B cell (primary cell): Measurements from ENCODE around the gene NFATC1. TPM values are rescaled to one million over a fixed set of nuclear protein-coding genes. Genes with fewer than 3 reads are reported as not detected.

Experiments
- ATAC-seq: fragments of 200-7000 bp; cut with Tn5 transposase; one replicate; pipeline ENCODE4 v1.10.0; 2021; ENCODE audit warnings: low read depth, mild to moderate bottlenecking, moderate number of reproducible peaks, moderate library complexity
- CTCF ChIA-PET: fragments of 350-600 bp; sonication (Branson Sonifier 250); formaldehyde crosslinking; loops from one replicate; lab custom pipeline; 2021; ENCODE audit warnings: antibody characterized with exemption, inconsistent platforms; lab: Charles Lee
- POLR2A ChIA-PET: fragments of 350-600 bp; sonication (Branson Sonifier 250); formaldehyde crosslinking; loops from one replicate; lab custom pipeline; 2021; ENCODE audit warnings: antibody characterized with exemption; lab: Charles Lee
- DNase-seq: peaks from one replicate; pipeline ENCODE4 v3.0.0; 2013
- H2AFZ ChIP-seq: 2 replicates; pipeline ENCODE4 v1.6.1; 2012; ENCODE audit warnings: mild to moderate bottlenecking, low read depth, low read length; ENCODE audit not compliant: insufficient read depth, poor library complexity, severe bottlenecking
- H3K27ac ChIP-seq, 2 donors: 1 replicate in 1 of 2; 2 replicates in 1 of 2; pipeline ENCODE4 v1.5.1; 2012 to 2013; ENCODE audit warnings: low read length in 2 of 2, mild to moderate bottlenecking in 2 of 2, moderate library complexity in 1 of 2
- H3K27me3 ChIP-seq, 4 experiments: fragments of 200-600 bp in 1 of 4; sonication (generic) in 1 of 4; replicated peaks in 1 of 4; 1 replicate in 2 of 4; 2 replicates in 2 of 4; pipeline versions ENCODE4 v1.6.1 to v1.7.0; 2013 to 2016; ENCODE audit warnings: low read length in 3 of 4, mild to moderate bottlenecking in 2 of 4, mixed read lengths in 1 of 4, moderate library complexity in 1 of 4; ENCODE audit not compliant: insufficient read depth in 4 of 4, control insufficient read depth in 3 of 4; ENCODE audit errors: control extremely low read depth in 1 of 4
- H3K36me3 ChIP-seq, 2 experiments: replicated peaks in 1 of 2; 1 replicate in 1 of 2; 2 replicates in 1 of 2; pipeline versions ENCODE4 v1.6.1 to v1.7.1; 2013; ENCODE audit warnings: low read length in 1 of 2; ENCODE audit not compliant: insufficient read depth in 2 of 2, control insufficient read depth in 1 of 2; ENCODE audit errors: control extremely low read depth in 1 of 2, extremely low read depth in 1 of 2
- H3K4me1 ChIP-seq, 2 donors: fragments of 200-600 bp in 1 of 2; sonication (generic) in 1 of 2; 1 replicate in 1 of 2; 2 replicates in 1 of 2; pipeline versions ENCODE4 v1.5.1 to v1.6.1; 2013 to 2017; ENCODE audit warnings: low read length in 2 of 2; ENCODE audit not compliant: control insufficient read depth in 2 of 2, insufficient read depth in 2 of 2
- H3K4me2 ChIP-seq: replicated peaks from 2 replicates; pipeline ENCODE3; 2012; ENCODE audit warnings: mild to moderate bottlenecking, low read depth, low read length; ENCODE audit not compliant: poor library complexity, severe bottlenecking
- H3K4me3 ChIP-seq, 5 experiments: fragments of 200-600 bp in 1 of 5; sonication (generic) in 1 of 5; 1 replicate in 3 of 5; 2 replicates in 2 of 5; pipeline versions ENCODE4 v1.5.1 to v1.7.0; 2011 to 2016; ENCODE audit warnings: low read length in 4 of 5, mild to moderate bottlenecking in 4 of 5, low read depth in 2 of 5, control low read depth in 1 of 5, moderate library complexity in 1 of 5; ENCODE audit not compliant: insufficient read depth in 1 of 5; ENCODE audit errors: control extremely low read depth in 1 of 5, extremely low read depth in 1 of 5
- H3K79me2 ChIP-seq: fragments of 200-600 bp; sonication (generic); one replicate; pipeline ENCODE4 v1.6.0; 2016; ENCODE audit warnings: low read length; ENCODE audit not compliant: control insufficient read depth, insufficient read depth
- H3K9ac ChIP-seq: fragments of 200-600 bp; sonication (generic); 2 replicates; pipeline ENCODE4 v1.6.1; 2017; ENCODE audit warnings: mild to moderate bottlenecking, low read length, moderate library complexity
- H3K9me3 ChIP-seq, 3 donors: one replicate each; pipeline versions ENCODE4 v1.6.1 to v1.7.1; 2013; ENCODE audit warnings: low read length in 2 of 3; ENCODE audit not compliant: control insufficient read depth in 2 of 3, insufficient read depth in 1 of 3; ENCODE audit errors: control extremely low read depth in 1 of 3
- H4K20me1 ChIP-seq: 2 replicates; pipeline ENCODE4 v1.6.0; 2012; ENCODE audit warnings: mild to moderate bottlenecking, low read length; ENCODE audit not compliant: insufficient read depth, control insufficient read depth, poor library complexity, severe bottlenecking
- H3K27ac Mint-ChIP-seq: one replicate; pipeline ENCODE4 v1.8.0; 2021; ENCODE audit warnings: mixed read lengths
- H3K27me3 Mint-ChIP-seq: one replicate; pipeline ENCODE4 v1.8.0; 2021; ENCODE audit warnings: mixed read lengths
- H3K4me1 Mint-ChIP-seq: one replicate; pipeline ENCODE4 v1.8.0; 2021; ENCODE audit warnings: mixed read lengths
- H3K4me3 Mint-ChIP-seq: one replicate; pipeline ENCODE4 v1.8.0; 2021; ENCODE audit warnings: mixed read lengths
- H3K9me3 Mint-ChIP-seq: one replicate; pipeline ENCODE4 v1.8.0; 2022; ENCODE audit warnings: mixed read lengths; ENCODE audit not compliant: insufficient read depth
- EZH2 ChIP-seq: IDR thresholded peaks from 2 replicates; pipeline ENCODE4 v1.6.1; 2012; ENCODE audit warnings: borderline replicate concordance, low read depth, mild to moderate bottlenecking, moderate library complexity, low read length; ENCODE audit not compliant: insufficient read depth, poor library complexity, severe bottlenecking
- WGBS: methylation state at CpG from one replicate; pipeline ENCODE4 v1.1.5; 2013; ENCODE audit warnings: missing lambda C conversion rate; ENCODE audit not compliant: insufficient coverage; 5-methylcytosine and 5-hydroxymethylcytosine counted together
- intact Hi-C: fragments of 100-400 bp; cut with micrococcal nuclease; formaldehyde crosslinking; loops from one replicate; pipeline ENCODE4 v1.10.0; 2022
- polyA plus RNA-seq: library from polyadenylated mRNA; depleted of rRNA; stranded (reverse); fragments of >200 nt; gene quantifications from 2 replicates; pipeline ENCODE4 v1.2.3, GENCODE V29; 2012
- total RNA-seq, 2 donors: library from RNA; stranded (reverse); fragments of 120-200 nt in 1 of 2; gene quantifications; 1 replicate in 1 of 2; 2 replicates in 1 of 2; pipeline versions ENCODE4 v1.2.3 to v1.2.4, GENCODE V29; 2013 to 2022
- TF ChIP-seq, protein P1 (sequence below): fragments of 200-600 bp; IDR thresholded peaks from one replicate; pipeline ENCODE4 v1.8.0; 2022; ENCODE audit warnings: antibody characterized with exemption, mild to moderate bottlenecking

NFATC1 gene
- total and polyA plus RNA-seq, 2 donors (not counting 1 experiment from before 2014, with no cell fraction given), result 32.2 to 108 TPM

DNA sequence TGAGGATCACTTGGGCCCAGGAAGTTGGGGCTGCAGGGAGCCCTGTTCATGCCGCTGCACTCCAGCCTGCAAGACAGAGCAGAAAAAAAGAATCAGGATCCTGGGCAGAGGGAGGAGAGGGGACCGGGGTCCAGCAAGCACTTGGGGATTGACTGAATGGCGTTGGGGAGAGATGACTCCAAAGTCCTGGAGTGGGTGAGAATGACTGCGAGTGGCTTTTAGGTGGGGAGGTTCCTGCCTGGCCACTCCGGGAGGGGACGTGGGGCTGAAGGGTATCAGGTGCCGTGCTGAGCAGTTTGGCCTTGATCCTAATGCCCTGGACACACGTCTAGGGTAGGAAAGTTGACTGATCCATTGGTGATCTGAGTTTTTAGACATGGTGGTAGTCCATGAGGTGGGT lies 3.5 kb upstream of the NFATC1 start:
- Mint-ChIP-seq H3K4me1 (peaks cover 28% of the 10 kb centered on the region), H3K9me3 (no peaks in the 10 kb centered on the region), H3K27me3 (peaks cover 4% of the 10 kb centered on the region), H3K27ac (peak overlapping the region; percentile 61), H3K4me3 (peak overlapping the region; percentile 56)
- peaks cover 9% of the 10 kb centered on the region for H3K79me2 ChIP-seq
- H3K36me3 ChIP-seq, result no peaks in the 10 kb centered on the region
- DNase-seq, result no peak
- H3K9me3 ChIP-seq, result no peaks in the 10 kb centered on the region
- POLR2A ChIA-PET, result interaction anchor here (0.7 to 1.0 kb wide), 4 partner anchors 117 to 756 kb away, joined by 3 to 8 read pairs (median 5); no protein-coding TSS in a partner anchor
- peaks cover 0 to 3% (median 0%) of the 10 kb centered on the region in 4 experiments for H3K27me3 ChIP-seq
- WGBS, result 97% methylated on average over 8 of the region's 8 CpGs
- CTCF ChIA-PET, result interaction anchor here (0.7 to 5.7 kb wide), 8 partner anchors 8 to 643 kb away, joined by 3 to 55 read pairs (median 6); no protein-coding TSS in a partner anchor
- H3K9ac ChIP-seq, result no peak overlapping the region
- TF ChIP-seq, protein P1, sequence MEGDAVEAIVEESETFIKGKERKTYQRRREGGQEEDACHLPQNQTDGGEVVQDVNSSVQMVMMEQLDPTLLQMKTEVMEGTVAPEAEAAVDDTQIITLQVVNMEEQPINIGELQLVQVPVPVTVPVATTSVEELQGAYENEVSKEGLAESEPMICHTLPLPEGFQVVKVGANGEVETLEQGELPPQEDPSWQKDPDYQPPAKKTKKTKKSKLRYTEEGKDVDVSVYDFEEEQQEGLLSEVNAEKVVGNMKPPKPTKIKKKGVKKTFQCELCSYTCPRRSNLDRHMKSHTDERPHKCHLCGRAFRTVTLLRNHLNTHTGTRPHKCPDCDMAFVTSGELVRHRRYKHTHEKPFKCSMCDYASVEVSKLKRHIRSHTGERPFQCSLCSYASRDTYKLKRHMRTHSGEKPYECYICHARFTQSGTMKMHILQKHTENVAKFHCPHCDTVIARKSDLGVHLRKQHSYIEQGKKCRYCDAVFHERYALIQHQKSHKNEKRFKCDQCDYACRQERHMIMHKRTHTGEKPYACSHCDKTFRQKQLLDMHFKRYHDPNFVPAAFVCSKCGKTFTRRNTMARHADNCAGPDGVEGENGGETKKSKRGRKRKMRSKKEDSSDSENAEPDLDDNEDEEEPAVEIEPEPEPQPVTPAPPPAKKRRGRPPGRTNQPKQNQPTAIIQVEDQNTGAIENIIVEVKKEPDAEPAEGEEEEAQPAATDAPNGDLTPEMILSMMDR, result no peak
- no peak for TF ChIP-seq EZH2
- no peak overlapping the region for H3K4me2 ChIP-seq
- H2AFZ ChIP-seq, result no peak overlapping the region
- no peak for ATAC-seq
- H3K4me3 ChIP-seq, result no peak overlapping the region
- intact Hi-C loops, result loop anchor here (5.0 kb wide), 2 partner anchors 45 to 75 kb away; no protein-coding TSS in a partner anchor
- peaks cover 24 to 29% of the 10 kb centered on the region in 2 donors for H3K4me1 ChIP-seq
- peak overlapping the region in 1 of 2 donors; percentile 66 for H3K27ac ChIP-seq
- peaks cover 7% of the 10 kb centered on the region for H4K20me1 ChIP-seq

DNA sequence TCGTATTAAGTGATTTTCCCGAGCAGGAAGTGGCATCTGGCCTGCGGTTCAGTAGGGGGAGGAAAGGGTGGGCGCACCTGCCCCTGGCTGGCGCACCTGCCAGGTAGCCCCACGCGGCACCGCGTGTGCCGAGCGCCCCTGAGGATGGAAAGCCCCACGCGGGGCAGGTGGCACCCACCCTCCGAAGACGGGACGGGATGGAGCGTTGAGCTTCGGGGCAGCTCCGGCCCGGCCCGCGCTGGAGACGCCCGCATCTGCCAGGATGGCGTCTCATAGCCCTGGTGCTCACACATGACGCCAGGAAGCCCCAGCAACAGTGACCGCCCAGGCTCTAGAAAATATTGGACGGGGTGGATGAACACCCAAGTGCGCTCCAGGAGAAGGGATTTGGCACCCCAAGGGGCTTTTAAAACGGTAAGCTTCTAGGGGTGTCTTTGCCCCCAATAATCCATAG lies 2.5 kb upstream of the NFATC1 start:
- Histone ChIP-seq H3K27ac (peak overlapping the region; percentile 49 to 66), H3K9me3 (no peaks in the 10 kb centered on the region), H3K36me3 (no peaks in the 10 kb centered on the region), H3K79me2 (peaks cover 19% of the 10 kb centered on the region), H3K9ac (peak overlapping the region; percentile 69), H3K4me3 (peak overlapping the region in 4 of 5 experiments; percentile 42 to 78 (median 60)), H3K4me1 (peaks cover 34 to 39% of the 10 kb centered on the region in 2 donors), H3K4me2 (peak overlapping the region; percentile 99), H4K20me1 (peaks cover 16% of the 10 kb centered on the region), H3K27me3 (peaks cover 0 to 3% (median 0%) of the 10 kb centered on the region in 4 experiments), H2AFZ (peak overlapping the region; percentile 68)
- H3K27me3 Mint-ChIP-seq, result peaks cover 4% of the 10 kb centered on the region
- peak overlapping the region; percentile 85 for H3K4me3 Mint-ChIP-seq
- WGBS, result under 1% methylated on average over 29 of the region's 30 CpGs
- H3K4me1 Mint-ChIP-seq, result peaks cover 30% of the 10 kb centered on the region
- intact Hi-C loops, result loop anchor here (5.0 kb wide), 2 partner anchors 44 to 74 kb away; no protein-coding TSS in a partner anchor
- POLR2A ChIA-PET, result interaction anchor here (0.7 to 2.3 kb wide), 4 partner anchors 10 to 130 kb away, joined by 3 to 5 read pairs (median 4); no protein-coding TSS in a partner anchor
- peak overlapping the region; percentile 79 for H3K27ac Mint-ChIP-seq
- ATAC-seq, result peak; percentile 13
- peak; percentile 72 for DNase-seq
- CTCF ChIA-PET, result interaction anchor here (0.8 to 5.7 kb wide), 8 partner anchors 12 to 252 kb away, joined by 3 to 55 read pairs (median 4); no protein-coding TSS in a partner anchor
- TF ChIP-seq, protein P1, result no peak
- TF ChIP-seq EZH2, result no peak
- H3K9me3 Mint-ChIP-seq, result no peaks in the 10 kb centered on the region
